Measurements from ENCODE around the gene PISD. TPM values are rescaled to one million over a fixed set of nuclear protein-coding genes. Genes with fewer than 3 reads are reported as not detected.
"Not testable (repeated sequence)": the region's sequence is repeated elsewhere in the genome, so short reads cannot be mapped to it uniquely, and the experiment has no call there.

Gene PISD
- total RNA-seq: 16.0 TPM

DNA sequence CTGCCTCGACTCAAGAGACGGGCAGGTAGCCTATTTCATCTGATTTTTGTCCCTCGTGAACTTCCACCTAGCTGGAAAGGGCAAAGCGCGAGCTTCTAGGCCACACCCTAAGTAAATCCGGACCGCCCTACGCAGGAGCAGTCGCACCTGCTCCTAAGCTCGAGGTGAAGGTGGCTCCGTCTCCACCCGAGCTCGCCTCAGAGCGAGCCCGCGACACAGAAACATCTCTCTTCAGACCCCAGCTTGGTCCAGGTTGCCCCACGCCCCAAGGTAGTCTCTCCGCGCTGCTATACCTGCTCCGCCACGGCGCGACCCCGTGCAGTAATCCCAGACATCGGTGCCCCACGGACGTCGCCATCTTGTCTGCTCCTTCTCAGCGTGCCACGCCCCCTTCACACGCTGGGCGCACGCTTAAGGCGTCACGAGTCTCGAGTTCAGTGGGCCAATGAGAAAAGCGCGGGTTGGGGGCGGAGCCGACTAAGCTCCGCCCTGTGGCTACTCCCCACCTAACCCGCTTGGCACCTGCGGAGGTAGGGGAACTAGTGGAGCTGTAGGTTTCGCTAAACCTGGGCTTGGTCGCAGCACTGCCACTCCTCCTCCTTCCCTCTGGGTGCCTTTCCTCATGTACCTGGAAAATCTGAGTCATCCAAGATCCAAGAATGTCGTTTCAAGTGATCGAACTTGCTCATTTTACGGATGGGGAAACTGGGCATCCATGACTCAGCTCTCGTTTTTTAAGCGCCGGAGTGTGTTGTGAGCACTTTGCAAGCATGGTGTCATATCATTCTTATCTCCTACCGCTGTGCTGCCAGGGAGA is at the start of gene PISD:
PISD (minus strand) TSS at position 365 of the 817 bp plus-strand sequence; CDS start at position 358, 7 bp downstream.
- ATAC-seq (peak; percentile 97), DNase-seq (ENCODE audit: low spot score) (peak; percentile 96)

DNA sequence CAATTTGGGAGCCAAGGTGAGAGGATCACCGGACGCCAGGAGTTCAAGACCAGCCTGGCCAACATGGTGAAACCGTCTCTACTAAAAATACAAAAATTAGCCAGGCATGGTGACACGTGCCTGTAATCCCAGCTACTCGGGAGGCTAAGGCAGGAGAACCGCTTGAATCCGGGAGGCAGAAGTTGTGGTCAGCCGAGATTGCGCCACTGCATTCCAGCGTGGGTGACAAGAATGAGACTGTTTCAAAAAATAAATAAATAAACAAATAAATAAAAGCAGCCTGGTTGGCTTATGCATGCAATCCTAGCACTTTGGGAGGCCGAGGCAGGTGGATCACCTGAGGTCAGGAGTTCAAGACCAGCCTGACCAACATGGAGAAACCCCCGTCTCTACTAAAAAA is 49.2 kb upstream of the PISD start:
- not testable (repeated sequence) for DNase-seq (ENCODE audit: low spot score); ATAC-seq

DNA sequence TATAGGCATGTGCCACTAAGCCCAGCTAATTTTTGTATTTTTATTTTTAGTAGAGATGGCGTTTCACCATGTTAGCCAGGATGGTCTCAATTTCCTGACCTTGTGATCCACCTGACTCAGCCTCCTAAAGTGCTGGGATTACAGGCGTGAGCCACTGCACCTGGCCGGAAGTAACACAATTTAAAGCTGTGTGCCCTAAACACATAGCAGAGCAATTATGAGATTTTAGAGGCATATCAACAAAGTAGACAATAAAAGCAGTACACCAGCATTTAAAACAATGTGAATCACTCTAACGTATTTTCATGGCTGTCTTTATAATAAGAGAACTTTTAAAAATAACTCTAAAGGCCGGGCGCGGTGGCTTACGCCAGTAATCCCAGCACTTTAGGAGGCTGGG is 45.5 kb upstream of the PISD start:
- DNase-seq (ENCODE audit: low spot score) (no peak), ATAC-seq (no peak)

DNA sequence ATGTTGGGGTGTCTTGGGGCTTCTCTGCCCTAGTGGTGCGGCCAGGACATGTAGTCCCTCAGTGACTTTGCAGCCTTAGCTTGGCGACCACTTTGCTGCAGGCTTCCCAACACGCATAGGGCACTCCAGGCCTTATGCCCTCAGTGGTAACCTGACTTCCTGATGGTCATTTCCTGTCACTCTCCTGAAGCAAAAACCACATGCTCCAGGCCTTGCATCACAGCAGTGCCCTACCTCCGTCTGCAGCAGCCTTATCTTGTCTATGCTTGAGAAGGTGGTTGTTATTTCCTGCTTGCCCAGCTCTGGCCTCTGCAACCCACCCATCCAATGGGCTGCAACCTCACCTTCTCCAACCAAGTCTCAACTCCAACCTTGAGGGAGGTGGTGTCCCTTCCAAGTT is 33.4 kb upstream of the PISD start:
- no peak for ATAC-seq
- DNase-seq (ENCODE audit: low spot score): no peak

DNA sequence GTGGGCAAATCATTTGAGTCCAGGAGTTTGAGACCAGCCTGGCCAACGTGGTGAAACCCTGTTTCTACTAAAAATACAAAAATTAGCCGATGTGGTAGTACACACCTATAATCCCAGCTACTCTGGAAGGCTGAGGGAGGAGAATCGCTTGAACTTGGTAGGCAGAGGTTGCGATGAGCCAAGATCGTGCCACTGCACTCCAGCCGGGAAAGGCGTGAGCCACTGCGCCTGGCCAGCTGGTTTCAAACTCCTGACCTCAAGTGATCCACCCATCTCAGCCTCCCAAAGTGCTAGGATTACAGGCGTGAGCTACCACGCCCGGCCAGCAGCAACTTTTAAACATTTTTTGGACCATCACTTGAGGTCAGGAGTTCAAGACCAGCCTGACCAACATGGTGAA is 32.0 kb upstream of the PISD start:
- DNase-seq (ENCODE audit: low spot score); ATAC-seq: not testable (repeated sequence)

DNA sequence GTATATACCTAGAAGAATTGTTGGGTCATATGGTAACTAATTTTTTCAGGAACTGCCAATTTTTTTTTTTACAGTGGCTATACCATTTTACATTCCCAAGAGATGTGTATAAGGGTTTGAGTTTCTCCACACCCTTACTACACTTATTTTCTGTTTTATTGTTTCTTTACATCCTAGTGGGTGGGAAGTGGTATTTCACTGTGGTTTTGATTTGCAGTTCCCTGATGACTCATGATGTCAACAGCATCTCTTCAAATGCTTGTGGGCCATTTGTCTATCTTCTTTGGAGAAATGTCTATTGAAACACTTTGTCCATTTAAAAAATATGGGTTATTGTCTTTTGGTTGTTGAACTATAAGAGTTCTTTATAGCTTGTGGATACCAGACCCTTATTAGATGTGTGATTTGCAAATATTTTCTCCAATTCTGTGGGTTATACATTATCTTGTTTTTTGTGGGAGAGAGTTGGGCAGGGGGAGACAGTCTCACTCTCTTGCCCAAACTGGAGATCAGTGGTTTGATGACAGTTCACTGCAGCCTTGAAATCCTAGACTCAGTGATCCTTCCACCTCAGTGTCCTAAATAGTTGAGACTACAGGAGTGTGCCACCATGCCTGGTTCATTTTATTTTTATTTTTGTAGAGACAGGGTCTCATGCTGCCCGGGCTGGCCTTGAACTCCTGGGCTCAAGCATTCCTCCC is 30.3 kb upstream of the PISD start:
- no peak for DNase-seq (ENCODE audit: low spot score)
- no peak for ATAC-seq

DNA sequence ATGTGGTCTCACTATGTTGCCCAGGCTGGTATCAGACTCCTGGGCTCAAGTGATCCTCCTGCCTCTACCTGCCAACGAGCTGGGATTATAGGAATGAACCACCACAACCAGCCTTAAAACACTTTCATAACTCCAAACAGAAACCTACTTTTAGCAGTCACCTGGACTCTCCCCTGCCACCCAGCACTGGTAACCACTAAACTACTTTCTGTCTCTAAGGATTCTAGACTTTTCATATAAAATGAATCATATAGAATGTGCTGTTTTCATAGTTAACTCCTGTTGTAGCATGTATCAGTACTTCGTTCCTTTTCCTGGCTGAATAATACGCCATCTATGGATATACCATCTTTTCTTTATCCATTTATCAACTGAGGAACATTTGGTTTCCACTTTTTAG is 29.4 kb upstream of the PISD start:
- ATAC-seq: no peak
- no peak for DNase-seq (ENCODE audit: low spot score)

DNA sequence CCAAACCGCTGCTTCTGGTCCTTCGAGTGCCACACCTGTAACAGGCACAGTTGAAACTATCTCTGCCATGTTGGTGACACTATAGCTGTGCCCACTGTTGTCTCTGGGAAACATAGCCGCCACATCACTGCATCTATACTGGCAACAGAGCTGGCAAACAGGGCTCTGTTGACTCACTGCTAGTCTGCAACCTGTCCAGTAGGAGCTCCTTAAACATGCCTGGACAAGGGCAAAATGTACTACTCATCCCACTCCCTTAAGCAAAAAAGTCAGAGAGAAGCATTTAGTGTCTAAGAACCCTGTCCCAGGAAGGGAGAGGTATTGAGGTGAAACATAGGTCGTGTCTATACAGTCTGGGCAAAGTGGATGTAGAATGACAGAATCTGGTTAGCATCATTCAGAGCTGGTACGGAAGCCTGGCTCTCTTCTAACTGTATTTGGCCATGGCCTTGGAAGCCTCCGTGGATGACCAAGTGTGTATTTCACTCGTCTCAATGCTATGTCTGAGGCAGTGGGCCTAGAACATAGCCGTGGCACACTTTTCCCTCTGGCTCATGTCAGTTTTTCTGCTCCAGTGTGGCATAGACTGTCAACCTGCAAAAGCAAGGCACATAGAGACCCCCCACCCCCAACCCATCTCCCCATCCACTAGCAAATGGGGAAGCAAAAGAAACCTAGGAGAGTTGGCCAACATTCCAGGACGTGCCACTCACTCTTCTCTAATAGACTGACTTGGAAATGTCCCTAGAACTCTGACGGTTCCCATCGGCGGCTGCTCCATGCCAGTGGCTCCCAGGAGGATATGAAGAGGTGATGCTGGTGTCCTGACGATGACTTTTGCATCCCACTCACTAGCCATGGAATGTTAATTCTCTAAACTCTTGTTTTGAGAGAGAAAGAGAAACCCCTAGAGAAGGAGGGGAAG is 21.4 kb upstream of the PISD start:
- ATAC-seq (no peak), DNase-seq (ENCODE audit: low spot score) (no peak)

DNA sequence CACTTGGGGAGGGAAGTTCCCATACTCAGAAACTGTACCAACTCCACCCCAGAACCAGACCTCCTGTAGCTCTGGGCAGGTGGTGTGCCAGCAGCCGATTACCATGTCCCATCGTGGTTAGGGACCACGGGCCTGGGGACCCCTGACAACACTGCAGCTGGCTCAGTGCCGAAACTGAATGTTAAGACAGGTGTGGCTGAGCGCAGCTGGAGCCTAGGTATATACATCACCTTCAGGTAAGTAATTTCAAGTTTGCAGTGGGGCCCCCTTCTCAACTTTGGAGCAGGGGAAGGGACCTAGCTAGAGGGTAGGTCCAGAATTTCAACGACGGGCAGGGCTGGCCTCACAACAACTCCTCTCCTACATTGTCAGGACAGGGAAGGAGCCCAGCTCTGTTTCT is 20.7 kb upstream of the PISD start:
- ATAC-seq: no peak

DNA sequence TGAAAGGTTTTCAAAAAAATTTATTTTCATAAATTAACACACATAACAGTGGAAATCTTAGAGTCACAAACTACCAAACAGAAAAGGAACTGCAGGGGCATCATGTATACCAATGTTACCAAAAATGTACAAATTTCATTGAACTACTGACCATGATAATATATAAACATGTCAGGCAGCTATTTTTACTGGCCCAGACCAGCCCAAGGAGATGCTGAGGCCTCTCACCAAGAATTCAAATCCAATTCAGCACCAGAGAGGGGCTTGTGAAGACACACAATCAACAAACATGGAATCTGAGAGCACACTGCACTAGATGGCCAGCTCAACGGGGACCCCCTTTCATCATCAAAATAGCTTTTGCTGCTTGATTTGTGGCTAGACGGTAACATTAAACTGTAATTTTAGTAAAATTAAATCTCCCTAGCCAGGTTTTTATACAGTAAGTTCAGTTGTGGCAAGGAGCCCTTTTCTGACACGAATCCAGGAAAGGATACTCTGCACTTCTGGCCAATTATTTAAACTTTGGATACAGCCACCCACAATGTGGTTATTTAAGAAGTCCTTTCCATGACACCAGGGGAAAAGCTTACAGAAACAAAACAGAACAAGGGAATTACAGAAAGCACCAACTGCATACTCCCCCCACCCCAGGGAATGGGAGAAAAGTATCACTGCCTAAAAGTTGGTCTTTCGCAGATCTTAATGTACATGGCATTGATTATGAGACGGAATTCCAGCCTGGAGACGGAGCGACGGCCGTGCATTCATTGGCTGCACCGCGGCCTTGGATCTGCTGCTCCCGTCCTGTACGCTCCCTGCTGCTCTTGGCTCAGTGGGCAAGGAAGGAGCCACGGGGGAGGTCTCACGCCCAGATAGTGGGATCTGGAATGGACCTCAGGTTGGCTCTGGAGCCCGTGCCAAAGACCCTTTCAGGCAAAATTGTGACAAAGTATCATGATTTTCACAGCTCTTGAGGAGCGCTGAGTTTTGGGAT is 19.6 kb upstream of the PISD start:
- ATAC-seq (no peak), DNase-seq (ENCODE audit: low spot score) (no peak)

More for the DNA sequence above, 20.7 kb upstream of the PISD start:
- DNase-seq (ENCODE audit: low spot score): no peak

DNA sequence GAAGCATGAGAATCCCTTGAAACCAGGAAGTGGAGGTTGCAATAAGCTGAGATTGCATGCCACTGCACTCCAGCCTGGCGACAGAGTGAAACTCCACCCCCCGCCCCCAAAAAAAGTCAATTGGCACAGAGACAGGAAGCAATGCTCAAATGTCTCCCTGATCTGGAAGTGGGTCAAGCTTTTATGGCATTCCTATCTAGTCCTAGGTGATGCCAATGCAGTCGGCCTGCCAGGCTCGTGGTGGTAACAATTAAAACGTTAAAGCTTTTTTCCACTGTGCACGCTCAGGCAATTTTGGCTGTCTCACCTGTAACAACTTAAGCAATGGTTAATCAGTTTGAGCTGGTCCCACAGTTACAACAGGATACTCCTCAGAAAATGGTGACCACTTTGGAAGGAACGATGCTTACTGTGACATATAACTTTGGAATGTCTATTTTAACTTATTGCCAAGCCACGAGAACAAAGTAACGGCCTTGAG is 18.9 kb upstream of the PISD start:
- ATAC-seq: no peak

DNA sequence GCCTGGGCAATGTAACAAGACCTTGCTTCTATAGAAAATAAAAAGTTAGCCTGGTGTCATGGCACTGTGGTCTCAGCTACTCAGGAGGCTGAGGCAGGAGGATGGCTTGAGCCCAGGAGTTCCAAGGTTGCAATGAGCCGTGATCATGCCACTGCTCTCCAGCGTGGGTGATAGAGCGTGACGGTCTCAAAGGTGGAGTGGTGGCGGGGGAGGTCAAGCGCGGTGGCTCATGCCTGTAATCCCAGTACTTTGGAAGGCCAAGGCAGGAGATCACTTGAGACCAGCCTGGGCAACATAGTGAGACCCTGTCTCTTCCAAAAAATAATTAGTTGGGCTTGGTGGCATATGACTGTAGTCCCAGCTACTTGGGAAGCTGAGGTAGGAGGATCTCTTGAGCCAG is 16.7 kb upstream of the PISD start:
- DNase-seq (ENCODE audit: low spot score) (no peak), ATAC-seq (no peak)

More for the DNA sequence above, 18.9 kb upstream of the PISD start:
- DNase-seq (ENCODE audit: low spot score): no peak

DNA sequence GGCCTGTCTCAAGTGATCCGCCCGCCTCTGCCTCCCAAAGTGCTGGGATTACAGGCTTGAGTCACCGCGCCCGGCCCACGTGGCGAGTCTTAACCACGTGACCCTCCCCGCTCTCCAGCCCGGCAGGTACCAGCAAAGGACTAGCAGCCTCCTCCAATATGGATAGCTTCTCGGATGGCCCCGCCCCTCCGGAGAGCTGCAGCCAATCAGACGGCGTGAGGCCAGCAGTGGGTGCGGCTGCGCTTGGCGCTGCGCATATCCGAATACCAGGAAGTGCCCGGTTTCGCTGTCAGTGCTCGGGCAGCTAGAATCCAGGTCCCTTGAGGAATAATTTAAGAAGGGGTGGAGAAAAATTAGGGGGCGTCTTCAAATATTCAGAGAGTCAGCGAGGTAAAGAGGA is 14.7 kb upstream of the PISD start:
- peak; percentile 88 for DNase-seq (ENCODE audit: low spot score)
- ATAC-seq: peak; percentile 99

DNA sequence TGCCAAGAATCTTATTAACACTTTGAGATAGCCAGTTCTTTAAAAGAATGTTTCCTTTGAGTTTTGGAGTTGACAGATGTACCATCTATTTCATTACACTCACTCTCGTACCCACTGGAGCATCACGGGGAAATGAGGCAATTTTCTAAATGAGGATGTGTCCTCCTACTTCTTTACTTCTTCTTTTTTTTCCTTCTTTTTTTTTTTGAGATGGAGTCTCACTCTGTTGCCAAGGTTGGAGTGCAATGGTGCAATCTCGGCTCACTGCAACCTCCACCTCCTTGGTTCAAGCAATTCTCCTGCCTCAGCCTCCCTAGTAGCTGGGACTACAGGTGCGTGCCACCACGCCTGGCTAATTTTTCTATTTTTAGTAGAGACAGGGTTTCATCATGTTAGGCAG is 12.2 kb upstream of the PISD start:
- not testable (repeated sequence) for DNase-seq (ENCODE audit: low spot score); ATAC-seq

DNA sequence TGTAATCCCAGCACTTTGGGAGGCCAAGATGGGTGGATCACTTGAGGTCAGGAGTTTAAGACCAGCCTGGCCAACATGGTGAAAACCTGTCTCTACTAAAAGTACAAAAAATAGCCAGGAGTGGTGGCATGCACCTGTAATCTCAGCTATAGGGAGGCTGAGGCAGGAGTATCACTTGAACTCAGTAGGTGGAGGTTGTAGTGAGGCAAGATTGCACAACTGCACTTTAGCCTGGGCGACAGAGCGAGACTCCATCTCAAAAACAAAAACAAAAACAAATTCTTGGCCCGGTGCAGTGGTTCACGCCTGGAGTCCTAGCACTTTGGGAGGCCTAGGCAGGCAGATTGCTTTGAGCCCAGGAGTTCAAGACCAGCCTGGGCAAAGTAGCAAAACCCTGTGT is 6.8 kb upstream of the PISD start:
- ATAC-seq; DNase-seq (ENCODE audit: low spot score): not testable (repeated sequence)

DNA sequence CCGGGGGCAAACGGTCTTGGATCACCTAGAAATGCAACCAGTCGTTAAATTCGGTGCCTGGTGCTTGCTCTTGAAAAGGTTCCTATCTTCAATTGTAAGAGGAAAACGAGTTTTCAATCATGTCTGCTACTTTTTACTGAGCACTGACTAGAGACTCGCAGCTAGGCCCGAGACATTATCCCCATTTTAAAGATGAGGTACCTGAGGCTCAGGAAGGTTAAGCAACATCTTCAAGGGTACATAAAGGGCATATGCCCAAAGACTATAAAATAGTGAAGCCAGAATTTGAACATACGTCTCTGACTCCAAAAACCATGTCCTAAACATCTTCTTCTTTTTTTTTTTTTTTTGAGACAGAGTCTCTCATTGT is 638 bp upstream of the PISD start:
- ATAC-seq (no peak), DNase-seq (ENCODE audit: low spot score) (no peak)

DNA sequence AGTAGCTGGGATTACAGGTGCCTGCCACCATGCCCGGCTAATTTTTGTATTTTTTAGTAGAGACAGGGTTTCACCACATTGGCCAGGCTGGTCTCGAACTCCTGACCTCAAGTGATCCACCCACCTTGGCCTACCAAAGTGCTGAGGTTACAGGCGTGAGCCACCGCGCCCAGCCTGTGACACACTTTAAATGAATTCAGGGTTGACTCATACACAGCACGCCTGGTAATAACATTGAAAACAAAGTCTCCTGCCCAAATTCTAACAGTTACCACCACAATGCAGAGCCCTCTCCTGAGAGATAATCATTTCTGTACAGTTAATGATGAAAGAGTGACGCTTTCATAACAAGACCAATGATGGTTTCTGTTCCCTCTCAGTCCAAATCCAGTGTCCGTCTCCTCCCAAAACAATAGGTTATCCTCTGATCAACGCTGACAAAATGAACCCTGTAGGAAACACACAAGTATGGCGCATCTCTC is 1.1 kb downstream of the PISD start:
- DNase-seq (ENCODE audit: low spot score); ATAC-seq: not testable (repeated sequence)

DNA sequence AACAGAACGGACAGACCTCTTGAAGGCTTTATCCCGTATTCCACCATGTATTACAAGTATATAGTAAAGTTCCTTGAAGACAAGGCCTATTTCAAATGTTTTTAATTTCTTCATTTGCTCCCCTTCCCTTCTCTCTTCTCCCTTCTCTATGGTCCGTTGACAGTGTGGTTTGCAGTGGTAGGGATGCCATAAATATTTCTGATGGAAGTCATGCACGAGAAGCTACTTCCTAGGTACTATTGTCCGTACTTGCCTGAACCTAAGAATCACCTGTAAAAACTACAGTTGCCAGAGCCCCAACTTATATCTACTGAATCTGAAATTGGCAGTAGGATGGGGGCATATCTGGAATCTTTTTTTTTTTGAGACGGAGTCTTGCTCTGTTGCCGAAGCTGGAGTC is 2.8 kb downstream of the PISD start:
- ATAC-seq (no peak), DNase-seq (ENCODE audit: low spot score) (no peak)

DNA sequence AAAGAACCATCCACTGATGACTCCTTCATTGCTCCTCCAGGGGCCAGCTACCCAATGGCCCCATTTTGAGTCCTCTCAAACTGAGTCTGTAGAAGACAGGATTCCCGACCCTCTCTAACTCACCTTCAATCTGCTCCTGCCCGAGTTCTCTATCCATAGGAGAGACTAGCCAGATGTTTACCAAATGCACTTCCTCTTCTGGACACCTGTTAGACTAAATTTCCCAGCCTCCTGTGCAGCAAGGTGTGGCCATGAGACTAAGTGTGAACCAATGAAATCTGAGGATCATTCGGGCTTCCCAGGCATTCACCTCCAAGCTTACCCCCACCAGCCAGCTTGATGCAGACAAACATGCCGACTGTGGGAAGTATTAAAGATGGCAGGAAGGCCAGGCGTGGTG is 7.6 kb downstream of the PISD start:
- ATAC-seq: no peak
- DNase-seq (ENCODE audit: low spot score): no peak

DNA sequence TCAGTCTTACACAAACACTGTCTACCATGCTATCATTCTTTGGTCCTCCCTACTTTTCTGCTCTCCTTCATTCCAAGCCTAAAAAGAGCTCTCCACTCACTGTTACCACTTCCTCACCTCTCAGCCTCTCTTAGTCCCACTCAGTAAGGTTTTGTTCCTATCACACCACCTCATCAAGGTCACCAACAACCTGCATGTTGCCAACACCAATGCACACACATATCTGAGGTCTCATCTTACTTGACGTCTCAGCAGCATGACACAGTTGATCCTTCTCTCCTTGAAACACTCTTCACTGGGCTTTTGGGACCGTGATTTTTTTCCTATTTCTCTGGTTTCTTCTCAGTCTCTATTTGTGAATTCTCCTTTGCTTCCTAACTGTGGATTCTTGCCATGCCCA is 8.1 kb downstream of the PISD start:
- DNase-seq (ENCODE audit: low spot score) (no peak), ATAC-seq (no peak)
